DND-41 (cell line): ENCODE results near the gene SRRM2.

Experiments
- ATAC-seq: fragments of 200-7000 bp; cut with Tn5 transposase; 3 replicates; pipeline ENCODE4 v1.9.1; 2021; ENCODE audit warnings: low read depth; ENCODE audit not compliant: insufficient read depth
- DNase-seq: peaks from one replicate; pipeline ENCODE4 v3.0.0-alpha.2; 2020
- H2AFZ ChIP-seq: 2 replicates; pipeline ENCODE4 v1.6.0; 2012; ENCODE audit warnings: low read depth, low read length
- H3K27ac ChIP-seq: 2 replicates; pipeline ENCODE4 v1.5.1; 2012; ENCODE audit warnings: low read length, inconsistent platforms
- H3K27me3 ChIP-seq: fragments of 200-600 bp; sonication (generic); 2 replicates; pipeline ENCODE4 v1.6.0; 2012; ENCODE audit warnings: low read length, mild to moderate bottlenecking, inconsistent platforms; ENCODE audit not compliant: insufficient read depth, poor library complexity
- H3K36me3 ChIP-seq: 2 replicates; pipeline ENCODE4 v1.5.1; 2012; ENCODE audit warnings: low read length, inconsistent platforms; ENCODE audit not compliant: insufficient read depth
- H3K4me1 ChIP-seq: 2 replicates; pipeline ENCODE4 v1.5.1; 2012; ENCODE audit warnings: mild to moderate bottlenecking, low read length; ENCODE audit not compliant: insufficient read depth
- H3K4me2 ChIP-seq: 2 replicates; pipeline ENCODE4 v1.6.0; 2012; ENCODE audit warnings: mild to moderate bottlenecking, moderate library complexity, low read length, inconsistent platforms; ENCODE audit not compliant: insufficient read depth
- H3K4me3 ChIP-seq, 2 experiments: fragments of 200-600 bp in 1 of 2; shearing (Covaris generic) in 1 of 2; 2 replicates each; pipeline ENCODE4 v1.5.1; 2012 to 2016; ENCODE audit warnings: inconsistent platforms in 2 of 2, low read length in 2 of 2, mild to moderate bottlenecking in 2 of 2, low read depth in 1 of 2, moderate library complexity in 1 of 2
- H3K79me2 ChIP-seq: 2 replicates; pipeline ENCODE4 v1.6.0; 2012; ENCODE audit warnings: low read length, inconsistent platforms; ENCODE audit not compliant: insufficient read depth
- H3K9ac ChIP-seq: 2 replicates; pipeline ENCODE4 v1.6.0; 2012; ENCODE audit warnings: low read depth, mild to moderate bottlenecking, inconsistent platforms, low read length, moderate library complexity
- H3K9me3 ChIP-seq: 2 replicates; pipeline ENCODE4 v1.5.1; 2012; ENCODE audit warnings: low read length, moderate library complexity, mild to moderate bottlenecking, inconsistent platforms; ENCODE audit not compliant: insufficient read depth, severe bottlenecking
- H4K20me1 ChIP-seq: 2 replicates; pipeline ENCODE4 v1.6.0; 2012; ENCODE audit warnings: low read length; ENCODE audit not compliant: insufficient read depth
- EZH2 ChIP-seq: IDR thresholded peaks from 3 replicates; pipeline ENCODE4 v1.6.1; 2012; ENCODE audit warnings: borderline replicate concordance, low read depth, mild to moderate bottlenecking, moderate library complexity, low read length, inconsistent platforms; ENCODE audit not compliant: severe bottlenecking
- TF ChIP-seq, protein P1 (sequence below): IDR thresholded peaks from 2 replicates; pipeline ENCODE4 v1.5.1; 2012; ENCODE audit warnings: borderline replicate concordance, low read length, moderate library complexity, mild to moderate bottlenecking; ENCODE audit not compliant: poor library complexity, severe bottlenecking; ENCODE audit errors: extremely low read depth

Gene SRRM2

GRCh38 chr16:2767140-2767731 is 14.8 kb downstream of the SRRM2 start:
- Histone ChIP-seq H3K4me1 (no peaks in the 10 kb centered on the region), H3K9ac (no peak overlapping the region), H3K4me3 (no peak overlapping the region), H3K27ac (no peak overlapping the region), H4K20me1 (peaks cover 99% of the 10 kb centered on the region), H3K4me2 (no peak overlapping the region), H3K36me3 (peaks cover 100% of the 10 kb centered on the region), H2AFZ (no peak overlapping the region), H3K9me3 (no peaks in the 10 kb centered on the region), H3K79me2 (peaks cover 79% of the 10 kb centered on the region), H3K27me3 (no peaks in the 10 kb centered on the region)
- no peak for ATAC-seq
- no peak for DNase-seq
- TF ChIP-seq EZH2 = no peak
- TF ChIP-seq, protein P1, sequence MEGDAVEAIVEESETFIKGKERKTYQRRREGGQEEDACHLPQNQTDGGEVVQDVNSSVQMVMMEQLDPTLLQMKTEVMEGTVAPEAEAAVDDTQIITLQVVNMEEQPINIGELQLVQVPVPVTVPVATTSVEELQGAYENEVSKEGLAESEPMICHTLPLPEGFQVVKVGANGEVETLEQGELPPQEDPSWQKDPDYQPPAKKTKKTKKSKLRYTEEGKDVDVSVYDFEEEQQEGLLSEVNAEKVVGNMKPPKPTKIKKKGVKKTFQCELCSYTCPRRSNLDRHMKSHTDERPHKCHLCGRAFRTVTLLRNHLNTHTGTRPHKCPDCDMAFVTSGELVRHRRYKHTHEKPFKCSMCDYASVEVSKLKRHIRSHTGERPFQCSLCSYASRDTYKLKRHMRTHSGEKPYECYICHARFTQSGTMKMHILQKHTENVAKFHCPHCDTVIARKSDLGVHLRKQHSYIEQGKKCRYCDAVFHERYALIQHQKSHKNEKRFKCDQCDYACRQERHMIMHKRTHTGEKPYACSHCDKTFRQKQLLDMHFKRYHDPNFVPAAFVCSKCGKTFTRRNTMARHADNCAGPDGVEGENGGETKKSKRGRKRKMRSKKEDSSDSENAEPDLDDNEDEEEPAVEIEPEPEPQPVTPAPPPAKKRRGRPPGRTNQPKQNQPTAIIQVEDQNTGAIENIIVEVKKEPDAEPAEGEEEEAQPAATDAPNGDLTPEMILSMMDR = no peak

GRCh38 chr16:2767891-2768290 is 15.5 kb downstream of the SRRM2 start:
- H3K27ac ChIP-seq = no peak overlapping the region
- peaks cover 72% of the 10 kb centered on the region for H3K79me2 ChIP-seq
- TF ChIP-seq, protein P1 = no peak
- no peak for TF ChIP-seq EZH2
- H2AFZ ChIP-seq = no peak overlapping the region
- H3K9me3 ChIP-seq = no peaks in the 10 kb centered on the region
- ATAC-seq (no peak), DNase-seq (no peak)
- H3K27me3 ChIP-seq = no peaks in the 10 kb centered on the region
- peaks cover 99% of the 10 kb centered on the region for H3K36me3 ChIP-seq
- no peak overlapping the region for H3K4me2 ChIP-seq
- no peak overlapping the region for H3K4me3 ChIP-seq
- peaks cover 96% of the 10 kb centered on the region for H4K20me1 ChIP-seq
- H3K4me1 ChIP-seq = no peaks in the 10 kb centered on the region
- no peak overlapping the region for H3K9ac ChIP-seq

- H2AFZ ChIP-seq = no peak overlapping the region
- H4K20me1 ChIP-seq = peaks cover 94% of the 10 kb centered on the region
- ATAC-seq (no peak), DNase-seq (no peak)
- no peak overlapping the region for H3K27ac ChIP-seq
- no peaks in the 10 kb centered on the region for H3K4me1 ChIP-seq
- no peak overlapping the region for H3K4me3 ChIP-seq
- TF ChIP-seq, protein P1 = no peak
- no peak for TF ChIP-seq EZH2
- H3K36me3 ChIP-seq = peaks cover 99% of the 10 kb centered on the region
- H3K9ac ChIP-seq = no peak overlapping the region
- peaks cover 69% of the 10 kb centered on the region for H3K79me2 ChIP-seq
- no peaks in the 10 kb centered on the region for H3K27me3 ChIP-seq
- no peak overlapping the region for H3K4me2 ChIP-seq
- H3K9me3 ChIP-seq = no peaks in the 10 kb centered on the region
Observed at GRCh38 chr16:2768403-2769089, 16.1 kb downstream of the SRRM2 start.
